HG03565 (cell line): Measurements from ENCODE around the gene COBLL1.

Experiments used
- ATAC-seq: cut with Tn5 transposase; IDR thresholded peaks from one replicate; pipeline ENCODE4 v1.9.1; 2021; ENCODE audit warnings: mild to moderate bottlenecking, moderate library complexity; ENCODE audit not compliant: unreplicated experiment

Gene COBLL1

DNA sequence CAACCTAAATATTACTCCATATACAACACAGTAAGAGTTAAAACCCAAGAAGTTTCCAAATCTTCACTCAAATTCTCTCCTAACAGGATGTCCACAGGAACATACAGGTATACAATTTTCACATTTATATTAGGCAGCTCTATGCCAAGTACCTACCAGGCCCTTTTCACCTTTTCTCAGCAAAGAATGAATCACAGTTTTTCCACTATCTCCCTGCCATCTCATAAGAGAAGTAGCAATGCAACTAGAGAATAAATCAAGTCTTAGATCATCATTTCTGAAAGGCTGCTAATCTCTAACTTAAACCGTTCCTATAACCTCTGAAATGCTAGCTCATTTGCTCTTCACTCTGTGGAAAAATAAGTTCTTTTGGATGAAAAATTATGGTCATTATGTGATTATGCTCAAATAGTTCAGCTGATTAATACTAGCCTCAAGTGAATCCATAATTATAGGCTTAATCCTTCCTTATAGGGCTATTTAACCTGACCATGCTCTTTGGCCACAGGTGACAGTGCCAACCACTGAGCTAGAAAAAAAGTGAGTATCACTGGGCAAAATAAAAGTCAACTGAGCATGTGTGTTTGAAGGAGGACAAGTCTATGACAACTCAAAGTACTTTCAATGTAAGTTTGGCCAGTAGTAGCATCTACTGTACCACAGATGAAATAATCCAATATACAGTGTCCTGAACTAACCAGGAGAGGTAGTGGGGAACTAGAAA is 79.7 kb downstream of the COBLL1 start:
- ATAC-seq, result peak; percentile 4

- ATAC-seq, result peak; percentile 99
These were observed 80.4 kb downstream of the COBLL1 start for GRCh38 chr2:164761201-164761600.

DNA sequence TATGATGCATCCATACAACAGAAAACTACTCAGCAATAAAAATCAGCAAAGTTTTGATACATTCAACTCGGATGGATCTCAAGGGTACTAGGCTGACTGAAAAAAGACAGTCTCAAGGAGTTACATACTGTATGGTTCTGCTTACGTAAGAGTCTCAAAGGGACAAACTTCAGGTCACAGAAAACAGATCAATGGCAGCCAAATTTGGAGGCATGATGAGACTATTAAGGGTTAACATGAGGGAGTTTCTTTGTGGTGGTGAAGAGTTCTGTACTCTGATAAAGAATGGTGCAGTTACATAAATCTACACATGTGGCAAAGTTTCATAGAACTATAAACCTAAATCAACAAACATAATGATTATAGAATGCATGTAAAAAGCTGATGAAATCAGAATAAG is 81.4 kb downstream of the COBLL1 start:
- no peak for ATAC-seq

GRCh38 chr2:164757934-164758695 is 83.5 kb downstream of the COBLL1 start:
- ATAC-seq, result no peak

DNA sequence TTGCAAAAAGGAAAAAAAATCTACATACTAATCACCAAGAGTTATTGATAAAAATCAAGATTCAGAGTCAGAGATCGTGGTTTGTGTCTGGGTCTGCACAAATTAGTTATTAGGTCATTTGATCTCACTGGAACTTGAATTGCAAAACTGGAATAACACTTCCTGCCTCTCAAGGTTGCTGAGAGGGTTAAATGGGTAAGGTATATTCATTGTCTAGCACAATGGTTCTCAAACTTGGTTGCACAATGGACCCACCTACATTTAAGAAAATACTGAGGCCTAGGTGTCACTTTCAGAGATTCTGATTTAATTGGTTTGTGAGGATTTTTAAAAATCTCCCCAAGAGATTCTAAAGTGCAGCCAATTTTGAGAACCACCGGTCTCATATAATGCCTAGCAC is 84.8 kb downstream of the COBLL1 start:
- ATAC-seq, result no peak

DNA sequence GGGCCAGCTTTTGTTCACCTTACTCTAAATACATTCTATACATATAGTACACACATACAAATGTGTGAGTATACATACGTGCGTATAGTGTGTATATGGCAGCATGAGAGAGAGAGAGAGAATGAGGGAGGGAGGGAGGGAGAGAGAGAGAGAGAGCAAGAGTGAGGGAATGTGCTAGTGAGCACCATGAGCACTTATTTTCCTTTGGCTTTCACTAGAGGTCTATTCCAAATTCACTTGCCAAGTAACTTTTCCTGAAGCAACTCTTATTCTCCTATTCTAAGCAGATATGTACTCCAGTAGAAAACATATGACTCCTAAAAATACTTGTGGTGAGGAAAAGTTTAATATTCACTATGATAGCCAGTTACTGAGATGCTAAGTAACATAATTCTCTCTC is 85.7 kb downstream of the COBLL1 start:
- ATAC-seq, result no peak

GRCh38 chr2:164754157-164755093 is 87.2 kb downstream of the COBLL1 start:
- ATAC-seq, result peak; percentile 49

DNA sequence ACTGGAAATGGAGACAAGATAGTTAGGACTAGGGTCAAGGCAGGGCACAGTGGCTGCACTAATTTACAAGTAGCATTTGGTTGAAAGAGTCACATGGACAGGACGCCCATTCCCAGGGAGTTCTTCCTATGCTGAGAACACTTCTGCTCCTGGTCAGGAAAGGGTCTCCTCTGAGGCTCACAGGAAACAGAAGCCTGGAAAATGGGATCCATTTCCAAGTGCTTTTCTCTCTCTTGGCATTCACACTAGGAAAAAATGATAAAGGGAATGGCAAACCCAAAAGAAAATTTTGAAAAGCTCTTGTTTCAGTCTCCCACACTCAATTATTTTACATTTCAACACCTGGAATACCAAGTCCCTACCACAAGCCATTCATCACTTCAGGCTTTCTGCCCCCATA is 88.7 kb downstream of the COBLL1 start:
- ATAC-seq, result no peak

- no peak for ATAC-seq
These were observed 93.7 kb downstream of the COBLL1 start for GRCh38 chr2:164747783-164748433.

DNA sequence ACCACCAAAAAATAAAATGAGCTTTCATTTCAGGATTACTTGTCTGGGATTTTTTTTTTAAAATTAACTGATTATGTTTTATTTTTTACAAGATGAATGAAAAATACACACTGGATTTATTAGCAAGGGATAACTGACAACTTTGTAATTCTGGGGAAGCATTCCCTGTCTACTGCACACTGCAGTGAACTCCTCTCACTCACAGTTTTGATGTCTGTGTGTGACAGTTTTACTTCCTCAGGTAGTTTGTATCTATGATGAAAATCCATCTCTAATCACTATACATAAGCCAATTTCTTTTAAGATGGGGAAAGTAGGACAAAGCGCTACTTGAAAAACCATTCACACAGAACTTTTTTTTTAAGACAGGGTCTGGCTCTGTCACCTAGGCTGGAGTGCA is 94.5 kb downstream of the COBLL1 start:
- no peak for ATAC-seq

- ATAC-seq, result no peak
These were observed 94.9 kb downstream of the COBLL1 start for GRCh38 chr2:164746713-164747112.

- ATAC-seq, result no peak
These were observed 96.4 kb downstream of the COBLL1 start for GRCh38 chr2:164745012-164745797.

DNA sequence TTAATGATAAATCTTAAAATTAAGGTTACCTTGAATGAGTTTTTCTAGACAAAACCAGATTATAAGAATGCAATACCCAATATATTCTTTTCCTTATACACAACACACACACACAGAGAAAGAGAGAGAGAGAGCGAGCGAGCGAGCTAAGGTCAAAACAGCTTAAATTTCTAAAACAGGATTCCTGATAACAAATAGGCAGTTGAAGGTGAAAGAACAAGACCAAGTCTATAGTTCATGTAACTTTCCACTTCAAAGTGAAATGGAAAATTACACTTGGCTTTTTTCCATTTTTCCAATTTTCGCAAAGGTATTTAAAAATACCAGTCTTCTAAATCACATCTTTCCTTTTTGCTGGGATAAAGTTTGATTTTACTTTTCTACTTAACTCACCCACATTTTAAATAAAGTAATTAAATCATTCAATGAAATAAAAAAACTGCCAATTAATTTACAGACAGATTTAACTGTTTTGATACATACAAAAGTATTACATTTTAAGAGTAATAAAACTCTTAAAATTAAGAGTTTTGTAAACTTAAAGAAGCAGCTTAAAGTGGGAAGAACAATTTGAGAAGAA is 98.8 kb downstream of the COBLL1 start:
- no peak for ATAC-seq

DNA sequence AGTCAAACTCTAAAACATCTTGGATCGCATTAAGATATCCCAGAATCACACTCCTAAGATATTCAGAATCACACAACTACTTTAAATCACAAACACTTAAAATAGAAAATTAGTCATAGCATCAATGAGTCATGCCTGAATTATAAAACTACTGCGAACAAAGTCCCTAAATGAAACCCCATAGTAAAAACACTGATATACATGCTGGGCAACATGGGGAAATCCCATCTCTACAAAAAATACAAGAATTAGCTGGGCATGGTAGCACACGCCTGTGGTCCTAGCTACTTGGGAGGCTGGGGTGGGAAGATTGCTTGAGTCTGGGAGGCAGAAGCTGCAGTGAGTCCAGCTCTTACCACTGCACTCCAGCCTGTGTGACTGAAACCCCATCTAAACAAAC is 101.7 kb downstream of the COBLL1 start:
- ATAC-seq, result no peak

DNA sequence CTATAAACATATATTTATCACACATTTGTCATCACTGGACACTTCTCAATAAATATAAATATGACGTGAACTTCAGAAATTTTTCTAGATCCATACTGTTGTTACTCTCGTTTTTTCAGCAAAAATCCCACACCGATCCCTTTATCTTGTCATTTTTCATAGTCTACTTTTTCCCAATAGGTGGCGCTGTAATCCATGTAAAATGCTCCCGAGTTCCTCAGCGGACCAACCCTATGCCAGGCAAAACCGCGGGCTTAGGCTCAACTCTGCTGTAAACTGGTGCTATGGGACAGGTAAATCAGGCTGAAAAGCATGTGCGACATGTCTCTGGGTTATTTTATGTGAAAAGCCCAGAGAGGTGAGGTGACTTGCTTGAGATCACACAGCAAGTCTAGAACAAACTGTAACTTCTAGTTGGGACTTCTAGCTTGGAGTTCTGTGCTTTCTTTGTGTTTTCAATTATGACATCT is 104.0 kb downstream of the COBLL1 start:
- ATAC-seq, result peak; percentile 61

DNA sequence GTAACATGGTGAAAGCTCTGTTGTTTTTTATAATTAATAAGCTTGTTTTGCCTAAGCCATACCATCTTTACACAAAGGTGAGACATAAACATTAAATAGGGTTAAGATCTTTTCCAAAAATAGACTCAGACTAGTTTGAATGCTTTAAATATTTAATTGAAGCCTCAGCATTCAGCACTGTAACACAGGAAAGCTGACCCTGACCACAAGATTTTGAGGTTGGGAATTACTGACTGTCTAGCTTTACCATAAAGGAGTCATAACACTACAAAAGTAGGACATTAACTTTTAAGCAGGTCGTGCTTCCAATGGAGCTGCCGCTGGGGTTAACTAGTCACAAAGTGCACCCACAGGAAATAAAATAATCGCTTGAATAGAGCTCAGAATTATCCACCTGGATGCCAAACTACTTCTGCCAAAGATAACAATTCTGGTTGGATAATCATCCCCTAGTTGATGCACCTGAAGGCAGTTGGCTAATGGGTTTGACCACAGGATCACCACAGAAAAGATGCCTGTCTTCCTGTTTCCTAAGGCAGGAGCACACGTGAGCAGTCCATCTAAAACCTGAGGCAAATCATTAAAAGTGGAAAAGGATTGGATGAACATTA is 106.2 kb downstream of the COBLL1 start:
- ATAC-seq, result no peak

GRCh38 chr2:164734196-164734595 is 107.4 kb downstream of the COBLL1 start:
- no peak for ATAC-seq

- ATAC-seq, result no peak
These were observed 116.1 kb downstream of the COBLL1 start for GRCh38 chr2:164725542-164725941.
